ENCODE results near the gene MALAT1. TPM values are rescaled to one million over a fixed set of nuclear protein-coding genes. Genes with fewer than 3 reads are reported as not detected.

The MALAT1 gene
- total and polyA plus RNA-seq, 2 of the 8 experiments (the other 6 are each of a cell fraction or from before 2014, with no cell fraction given), result 115 to 984 TPM

GRCh38 chr11:65554842-65555430 lies 56.1 kb downstream of the MALAT1 start:
- no peak overlapping the region for H2BK120ac ChIP-seq (replicated peaks; ENCODE audit: low read depth, low read length)
- no peak overlapping the region; the same call in 1 of the 2 replicates for H3K18ac ChIP-seq (ENCODE audit: extremely low read depth, low read length)
- H2BK15ac ChIP-seq (ENCODE audit: low read length), result peak overlapping the region; percentile 98; the same call in 1 of the 2 replicates
- H3K4ac ChIP-seq (replicated peaks; ENCODE audit: insufficient read length, low read depth, low read length), result no peak overlapping the region
- no peak overlapping the region for H4K5ac ChIP-seq (ENCODE audit: insufficient read length, low read depth, low read length)
- no peak overlapping the region for H3K56ac ChIP-seq (replicated peaks; ENCODE audit: insufficient read length, low read depth, low read length)
- no peak overlapping the region for H4K8ac ChIP-seq (ENCODE audit: extremely low read depth, insufficient read depth, low read length)
- no peak overlapping the region for H2AFZ ChIP-seq (ENCODE audit: low read length)
- no peaks in the 10 kb centered on the region for H3K79me1 ChIP-seq (ENCODE audit: low read depth, low read length)
- no peak overlapping the region for H2BK20ac ChIP-seq (ENCODE audit: low read length)
- H3K14ac ChIP-seq (ENCODE audit: insufficient read length), result no peak overlapping the region
- no peak for FAIRE-seq
- peak overlapping the region; percentile 87; the same call in 1 of the 2 replicates for H2BK12ac ChIP-seq (ENCODE audit: low read depth, low read length)
- ChIA-PET CTCF (ENCODE audit: partially characterized antibody) (interaction anchor here (1.0 to 6.9 kb wide), 5 partner anchors 10 to 59 kb away, joined by 3 to 78 read pairs (median 4); partner anchors contain the start of genes FAM89B and MAP3K11), POLR2A (ENCODE audit: partially characterized antibody) (interaction anchor here (1.0 to 1.2 kb wide), 3 partner anchors 16 to 22 kb away, joined by 3 read pairs; no protein-coding TSS in a partner anchor)
- peaks cover 10% of the 10 kb centered on the region; the same call in 1 of the 2 replicates for H3K23me2 ChIP-seq (ENCODE audit: low read depth, low read length)
- H3K4me3 ChIP-seq (ENCODE audit: extremely low read depth in 1 of 4, insufficient read depth in 2 of 4, low read depth in 3 of 4, low read length in 4 of 4), result no peak overlapping the region
- H3K79me2 ChIP-seq (ENCODE audit: control insufficient read depth in 1 of 2, insufficient read depth in 2 of 2, low read length in 2 of 2), result no peaks in the 10 kb centered on the region
- peaks cover 0 to 49% (median 36%) of the 10 kb centered on the region in 4 experiments; a peak in 6 of 7 replicates for H3K4me1 ChIP-seq (replicated peaks in 1 of 4; ENCODE audit: control insufficient read depth in 3 of 4, insufficient read depth in 4 of 4, low read length in 3 of 4)
- no peaks in the 10 kb centered on the region for H3K9me3 ChIP-seq (ENCODE audit: insufficient read depth in 2 of 2, low read depth in 1 of 2, low read length in 1 of 2)
- H3K23ac ChIP-seq (ENCODE audit: insufficient read length), result no peak overlapping the region
- no peak overlapping the region for H3K9ac ChIP-seq (replicated peaks in 1 of 4; ENCODE audit: extremely low read depth in 1 of 4, low read depth in 3 of 4, low read length in 3 of 4)
- H3K27me3 ChIP-seq (replicated peaks in 1 of 4; ENCODE audit: control insufficient read depth in 3 of 4, extremely low read depth in 1 of 4, insufficient read depth in 3 of 4, low read length in 3 of 4), result peaks cover 0 to 29% (median 21%) of the 10 kb centered on the region in 4 experiments; a peak in 5 of 7 replicates
- peak overlapping the region; percentile 60; the same call in 1 of the 2 replicates for H2AK5ac ChIP-seq (ENCODE audit: low read depth, low read length)
- DNase-seq (ENCODE audit: low read depth in 1 of 2, low spot score in 2 of 2), result no peak
- H3K36me3 ChIP-seq (ENCODE audit: control insufficient read depth in 2 of 4, insufficient read depth in 4 of 4, low read length in 3 of 4), result no peaks in the 10 kb centered on the region
- peak overlapping the region; percentile 23 for H4K91ac ChIP-seq (replicated peaks; ENCODE audit: insufficient read length, low read length)
- H2BK5ac ChIP-seq (ENCODE audit: low read depth, low read length), result no peak overlapping the region
- peaks cover 0 to 2% of the 10 kb centered on the region in 2 experiments for H4K20me1 ChIP-seq (replicated peaks in 1 of 2; ENCODE audit: control insufficient read depth in 1 of 2, insufficient read depth in 2 of 2, low read length in 2 of 2)
- H3K4me2 ChIP-seq (ENCODE audit: insufficient read depth in 1 of 2, low read depth in 2 of 2, low read length in 2 of 2), result no peak overlapping the region; a peak in 1 of 4 replicates
- H3K27ac ChIP-seq (ENCODE audit: low read depth, low read length), result no peak overlapping the region
- 80% methylated on average over 4 of the region's 4 CpGs; no CpG with 5 or more reads in 1 of the 2 experiments for WGBS, 2 experiments (ENCODE audit: extremely low coverage in 1 of 2, insufficient coverage in 1 of 2, insufficient read length in 1 of 2, insufficient replicate concordance in 2 of 2, low coverage in 1 of 2, low lambda C conversion rate in 2 of 2, missing lambda C conversion rate in 1 of 2)
- TF ChIP-seq JUN (IDR thresholded peaks at IDR 0.05; ENCODE audit: low read depth, low read length) (no peak), TAF1 (IDR thresholded peaks at IDR 0.05; ENCODE audit: low read depth, low read length) (no peak), GTF2F1 (IDR thresholded peaks at IDR 0.05; ENCODE audit: borderline replicate concordance, low read depth, low read length) (no peak), RFX5 (IDR thresholded peaks at IDR 0.05; ENCODE audit: borderline replicate concordance, low read depth, low read length) (no peak), BACH1 (IDR thresholded peaks at IDR 0.05; ENCODE audit: low read length) (no peak), SIX5 (IDR thresholded peaks at IDR 0.05; ENCODE audit: low read depth, low read length) (no peak), NANOG (IDR thresholded peaks at IDR 0.05; ENCODE audit: insufficient read depth, low read depth, low read length, poor library complexity, severe bottlenecking) (no peak), BRCA1 (IDR thresholded peaks at IDR 0.05; ENCODE audit: low read depth, low read length) (no peak), HDAC6 (IDR thresholded peaks at IDR 0.05; ENCODE audit: low read depth, low read length) (no peak), SUZ12 (IDR thresholded peaks at IDR 0.05; ENCODE audit: low read length) (no peak), TBP (IDR thresholded peaks at IDR 0.05; ENCODE audit: low read depth, low read length) (no peak), SP2 (IDR thresholded peaks at IDR 0.05; ENCODE audit: low read length) (no peak), HDAC2 (IDR thresholded peaks at IDR 0.05; ENCODE audit: borderline replicate concordance in 1 of 2, low read depth in 2 of 2, low read length in 2 of 2) (no peak)
